Hepatocyte (in vitro differentiated cells): Measurements from ENCODE around the gene PAPPA. TPM values are rescaled to one million over a fixed set of nuclear protein-coding genes. Genes with fewer than 3 reads are reported as not detected.

Experiments used
- DNase-seq: peaks from one replicate; pipeline ENCODE4 v3.0.0-alpha.2; 2016; ENCODE audit warnings: low spot score
- H2AFZ ChIP-seq: fragments of 200-600 bp; sonication (generic); 2 replicates; pipeline ENCODE4 v1.6.0; 2016; ENCODE audit warnings: antibody characterized with exemption, mild to moderate bottlenecking
- H3K27ac ChIP-seq: fragments of 200-600 bp; sonication (generic); 2 replicates; pipeline ENCODE4 v1.5.1; 2016; ENCODE audit warnings: mild to moderate bottlenecking
- H3K27me3 ChIP-seq: fragments of 200-600 bp; sonication (generic); 2 replicates; pipeline ENCODE4 v1.6.1; 2016
- H3K36me3 ChIP-seq: fragments of 200-600 bp; sonication (generic); replicated peaks from 2 replicates; pipeline ENCODE4 v1.5.1; 2016; ENCODE audit warnings: low read depth; ENCODE audit not compliant: insufficient read depth
- H3K4me1 ChIP-seq: fragments of 200-600 bp; sonication (generic); 2 replicates; pipeline ENCODE4 v1.5.1; 2016; ENCODE audit warnings: mild to moderate bottlenecking, moderate library complexity; ENCODE audit not compliant: insufficient read depth
- H3K4me2 ChIP-seq: fragments of 200-600 bp; sonication (generic); 2 replicates; pipeline ENCODE4 v1.6.0; 2016
- H3K4me3 ChIP-seq: fragments of 200-600 bp; sonication (generic); 2 replicates; pipeline ENCODE4 v1.5.1; 2016; ENCODE audit warnings: mild to moderate bottlenecking
- H3K79me2 ChIP-seq: fragments of 200-600 bp; sonication (generic); 2 replicates; pipeline ENCODE4 v1.6.0; 2017; ENCODE audit warnings: mild to moderate bottlenecking
- H3K9me2 ChIP-seq: fragments of 200-600 bp; sonication (generic); replicated peaks from 2 replicates; pipeline ENCODE4 v1.6.0; 2017; ENCODE audit warnings: mild to moderate bottlenecking; ENCODE audit not compliant: insufficient read depth
- H3K9me3 ChIP-seq: fragments of 200-600 bp; sonication (generic); 2 replicates; pipeline ENCODE4 v1.5.1; 2016; ENCODE audit warnings: low read depth, mild to moderate bottlenecking
- H4K20me1 ChIP-seq: fragments of 200-600 bp; sonication (generic); 2 replicates; pipeline ENCODE4 v1.6.0; 2016; ENCODE audit warnings: mild to moderate bottlenecking; ENCODE audit not compliant: insufficient read depth, poor library complexity, severe bottlenecking
- CTCF ChIP-seq: fragments of 200-600 bp; sonication (generic); IDR thresholded peaks from 2 replicates; pipeline ENCODE4 v1.5.1; 2016; ENCODE audit warnings: antibody characterized with exemption, mild to moderate bottlenecking; ENCODE audit not compliant: poor library complexity
- EZH2 ChIP-seq: fragments of 200-600 bp; sonication (generic); IDR thresholded peaks from 2 replicates; pipeline ENCODE4 v1.6.1; 2016; ENCODE audit warnings: antibody characterized with exemption, mild to moderate bottlenecking, borderline replicate concordance
- EZH2phosphoT487 ChIP-seq: fragments of 200-600 bp; sonication (generic); IDR thresholded peaks from one replicate; pipeline ENCODE4 v1.6.1; 2018; ENCODE audit warnings: antibody characterized with exemption, mild to moderate bottlenecking, low read depth, moderate library complexity; ENCODE audit not compliant: unreplicated experiment, severe bottlenecking
- WGBS: methylation state at CpG from one replicate; pipeline ENCODE4 v1.1.6; 2016; ENCODE audit warnings: low lambda C conversion rate; ENCODE audit errors: missing lambda C conversion rate; 5-methylcytosine and 5-hydroxymethylcytosine counted together
- polyA plus RNA-seq: library from polyadenylated mRNA; unstranded; fragments of >200 nt; fragmentation: Nextera tagmentation; extraction: Ambion mirVana; gene quantifications from 2 replicates; pipeline ENCODE4 v1.2.1, GENCODE V29; 2016
- total RNA-seq: library from RNA; depleted of rRNA; stranded (reverse); fragments of >200 nt; gene quantifications from 2 replicates; pipeline ENCODE4 v1.2.3, GENCODE V29; 2014

Gene PAPPA
- total and polyA plus RNA-seq, 2 experiments from 2014 or later, result 2.8 to 12.3 TPM

- Histone ChIP-seq H3K27ac (no peak overlapping the region), H3K27me3 (no peaks in the 10 kb centered on the region), H2AFZ (no peak overlapping the region), H3K9me3 (no peaks in the 10 kb centered on the region), H3K79me2 (no peaks in the 10 kb centered on the region), H3K4me3 (no peak overlapping the region), H3K9me2 (no peaks in the 10 kb centered on the region), H4K20me1 (no peaks in the 10 kb centered on the region), H3K36me3 (no peaks in the 10 kb centered on the region), H3K4me2 (no peak overlapping the region), H3K4me1 (peaks cover 7% of the 10 kb centered on the region)
- no peak for TF ChIP-seq EZH2
- TF ChIP-seq CTCF, result no peak
- TF ChIP-seq EZH2phosphoT487, result no peak
- peak; percentile 22 for DNase-seq
- 61% methylated on average over 3 of the region's 3 CpGs for WGBS
These were observed 297.0 kb downstream of the PAPPA start for GRCh38 chr9:116450378-116451139.

- Histone ChIP-seq H3K9me2 (no peaks in the 10 kb centered on the region), H2AFZ (no peak overlapping the region), H3K4me1 (peaks cover 7% of the 10 kb centered on the region), H4K20me1 (no peaks in the 10 kb centered on the region), H3K9me3 (peaks cover 3% of the 10 kb centered on the region), H3K27ac (no peak overlapping the region), H3K36me3 (no peaks in the 10 kb centered on the region), H3K27me3 (no peaks in the 10 kb centered on the region), H3K4me3 (no peak overlapping the region), H3K79me2 (no peaks in the 10 kb centered on the region), H3K4me2 (no peak overlapping the region)
- 67% methylated on average over 2 of the region's 2 CpGs for WGBS
- DNase-seq, result no peak
- no peak for TF ChIP-seq EZH2
- TF ChIP-seq CTCF, result no peak
- no peak for TF ChIP-seq EZH2phosphoT487
These were observed 298.0 kb downstream of the PAPPA start for GRCh38 chr9:116451500-116452115.
